NCI-H2107 (cell line): ENCODE results near the gene UTF1.

Experiments used
- DNase-seq: peaks from one replicate; lab custom pipeline; 2025; lab: John Stamatoyannopoulos, UW

Gene UTF1

DNA sequence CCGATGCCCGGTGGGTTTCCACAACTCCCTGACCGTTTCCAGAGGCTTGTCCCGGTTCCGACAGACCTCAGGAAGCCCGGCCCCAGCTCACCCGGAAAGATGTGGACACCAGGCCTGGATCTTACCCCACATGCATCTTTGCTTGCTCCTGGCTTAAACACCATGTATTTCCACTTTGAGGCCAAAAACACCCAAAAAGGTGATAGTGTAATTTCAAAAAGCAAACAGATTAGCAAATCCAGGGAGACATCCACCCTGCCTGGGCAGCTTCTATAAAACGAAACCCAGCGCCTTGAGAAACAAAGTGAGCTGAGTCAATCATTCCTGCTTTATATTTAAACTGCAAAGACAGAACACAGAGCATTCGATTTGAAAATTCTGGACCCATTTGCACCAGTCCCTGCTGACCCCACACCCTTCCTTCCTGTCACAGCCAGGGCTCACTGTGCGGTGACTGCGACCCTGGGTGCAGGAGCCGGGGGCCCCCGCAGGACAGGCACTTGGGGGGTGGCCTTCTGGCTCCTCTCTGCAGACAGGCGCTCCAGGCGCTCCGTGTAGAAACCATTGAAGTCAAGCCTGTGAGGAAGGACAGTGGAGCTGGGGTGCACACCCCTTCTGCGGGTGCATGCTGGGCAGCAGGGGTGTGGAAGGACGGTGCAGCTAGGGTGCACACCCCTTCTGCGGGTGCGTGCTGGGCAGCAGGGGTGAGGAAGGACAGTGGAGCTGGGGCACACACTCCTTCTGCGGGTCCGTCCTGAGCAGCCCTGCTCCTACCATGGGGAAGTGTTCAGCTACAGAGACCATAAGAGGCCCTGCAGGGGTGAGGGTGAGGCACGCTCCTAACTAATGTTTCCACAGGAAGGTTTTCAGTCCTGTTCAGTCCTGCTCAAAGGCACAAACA, 49.6 kb downstream of the UTF1 start:
- no peak for DNase-seq

- no peak for DNase-seq
These were observed 50.5 kb downstream of the UTF1 start for GRCh38 chr10:133280391-133281059.

- no peak for DNase-seq
These were observed 51.1 kb downstream of the UTF1 start for GRCh38 chr10:133281084-133281483.
